A172 (cell line): ENCODE data around the gene DOHH. TPM values are rescaled to one million over a fixed set of nuclear protein-coding genes. Genes with fewer than 3 reads are reported as not detected.
"Not testable (repeated sequence)": the region's sequence is repeated elsewhere in the genome, so short reads cannot be mapped to it uniquely, and the experiment has no call there.

Source experiments
- DNase-seq: peaks from one replicate; pipeline ENCODE4 v3.0.0-alpha.2; 2015; ENCODE audit warnings: low spot score
- total RNA-seq: library from RNA; depleted of rRNA; stranded (reverse); fragments of >200 nt; shearing (Covaris generic); gene quantifications from 2 replicates; pipeline ENCODE4 v1.2.3, GENCODE V29; 2014

DOHH gene
- total RNA-seq, 1 experiment from 2014 or later = 18.0 TPM

GRCh38 chr19:3459089-3459881 lies 41.2 kb downstream of the DOHH start:
- DNase-seq = peak; percentile 93

DNA sequence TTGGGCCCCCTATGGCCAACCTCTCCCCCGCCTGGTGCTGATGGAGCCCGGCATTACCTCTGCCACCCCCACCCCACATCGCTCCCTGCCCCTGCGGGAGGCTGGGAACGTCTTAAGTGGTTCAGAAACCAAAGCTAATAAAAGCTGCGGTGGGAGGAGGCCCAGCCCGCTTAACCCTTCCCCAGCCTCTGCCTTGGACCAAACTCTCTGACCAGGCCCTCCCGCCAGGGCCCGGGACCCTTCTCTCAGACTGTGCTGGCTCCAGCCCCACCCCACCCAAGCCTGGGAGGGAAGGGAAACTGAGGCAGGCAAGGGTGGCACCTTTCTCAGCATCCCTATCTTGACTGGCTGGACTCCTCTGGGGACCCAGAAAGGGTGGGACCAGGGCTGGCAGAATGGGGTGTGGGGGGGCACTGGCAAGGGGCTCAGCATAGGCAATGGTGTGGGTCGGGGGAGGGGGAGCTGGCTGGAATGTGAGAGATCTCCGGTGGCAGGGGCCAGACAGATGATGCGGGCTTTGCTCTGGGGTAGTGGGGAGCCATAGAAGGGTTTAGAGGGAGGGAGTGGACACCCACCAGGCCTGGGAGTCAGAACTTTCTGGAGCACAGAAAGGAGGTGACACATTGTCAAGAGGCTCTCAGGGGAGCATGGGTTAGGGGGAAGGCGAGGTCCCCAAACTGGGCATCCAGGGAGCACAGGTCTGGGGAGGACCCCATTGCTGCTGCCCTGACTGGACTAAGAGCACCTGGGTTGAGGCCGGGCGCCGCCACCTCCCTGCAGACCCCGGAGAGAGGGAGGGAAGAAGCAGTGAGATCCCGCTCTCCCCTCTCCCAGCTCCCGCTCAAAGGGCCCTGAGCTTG lies 42.0 kb downstream of the DOHH start:
- DNase-seq = peak; percentile 71

- DNase-seq = peak; percentile 55
Observed at GRCh38 chr19:3457528-3458228, 42.8 kb downstream of the DOHH start.

DNA sequence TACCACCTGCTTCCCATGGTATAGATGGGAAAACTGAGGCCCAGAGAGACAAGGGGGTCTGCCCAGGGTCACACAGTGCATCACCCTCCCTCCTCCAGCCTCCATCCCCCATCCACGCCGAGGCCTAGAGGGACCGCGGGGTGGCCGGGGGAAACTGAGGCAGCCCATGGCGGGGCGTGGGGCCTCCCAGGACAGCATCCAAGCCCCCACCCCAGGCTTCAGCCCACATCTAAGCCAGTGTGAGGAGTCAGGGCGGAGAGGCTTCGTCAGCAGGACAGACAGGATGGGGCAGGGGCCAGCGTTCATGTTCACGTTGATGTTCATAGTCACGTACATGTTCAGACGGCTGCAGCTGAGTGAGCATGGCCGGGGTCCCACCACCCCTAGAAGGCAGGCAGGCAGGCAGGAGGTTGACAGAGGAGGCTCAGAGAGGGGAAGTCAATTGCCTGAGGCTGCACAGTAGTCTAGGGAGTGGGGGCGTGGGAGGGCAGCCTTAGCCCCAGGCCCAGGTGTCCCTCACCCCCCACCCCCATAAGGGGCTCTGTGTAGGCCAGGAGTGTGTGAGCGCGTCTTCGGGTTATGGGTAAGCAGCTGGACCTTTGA lies 43.4 kb downstream of the DOHH start:
- no peak for DNase-seq

DNA sequence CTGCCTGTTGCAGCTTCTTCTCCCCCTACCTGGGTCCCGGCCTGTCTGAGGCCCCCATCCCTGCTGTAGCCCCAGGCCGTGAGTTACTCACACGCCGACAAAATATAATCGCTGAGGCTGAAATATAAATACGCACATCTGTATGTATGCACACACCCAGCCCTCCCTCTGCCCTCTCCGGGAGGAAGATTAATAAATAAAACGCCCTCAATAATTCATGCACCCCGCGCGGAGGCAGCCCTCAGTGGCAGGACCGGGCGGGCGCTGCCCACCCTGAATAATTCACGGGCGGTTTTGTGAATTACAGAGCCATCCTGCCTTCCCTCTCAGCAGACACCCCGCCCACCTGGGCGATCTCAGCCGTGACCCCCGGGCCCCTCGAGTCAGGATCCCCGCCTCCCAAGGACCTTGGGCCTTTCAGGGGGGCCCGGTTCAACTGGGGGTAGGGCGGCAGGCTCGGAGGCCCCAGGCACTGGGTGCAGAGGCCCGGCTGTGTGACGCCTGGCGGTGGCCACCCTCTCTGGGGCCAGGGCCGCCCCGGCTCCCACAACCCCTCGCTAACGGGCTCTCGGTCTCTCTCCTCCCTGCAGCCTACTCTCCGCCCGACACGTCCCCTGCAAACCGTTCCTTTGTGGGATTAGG lies 44.4 kb downstream of the DOHH start:
- DNase-seq = no peak

- DNase-seq = no peak
Observed at GRCh38 chr19:3455393-3455955, 45.0 kb downstream of the DOHH start.

DNA sequence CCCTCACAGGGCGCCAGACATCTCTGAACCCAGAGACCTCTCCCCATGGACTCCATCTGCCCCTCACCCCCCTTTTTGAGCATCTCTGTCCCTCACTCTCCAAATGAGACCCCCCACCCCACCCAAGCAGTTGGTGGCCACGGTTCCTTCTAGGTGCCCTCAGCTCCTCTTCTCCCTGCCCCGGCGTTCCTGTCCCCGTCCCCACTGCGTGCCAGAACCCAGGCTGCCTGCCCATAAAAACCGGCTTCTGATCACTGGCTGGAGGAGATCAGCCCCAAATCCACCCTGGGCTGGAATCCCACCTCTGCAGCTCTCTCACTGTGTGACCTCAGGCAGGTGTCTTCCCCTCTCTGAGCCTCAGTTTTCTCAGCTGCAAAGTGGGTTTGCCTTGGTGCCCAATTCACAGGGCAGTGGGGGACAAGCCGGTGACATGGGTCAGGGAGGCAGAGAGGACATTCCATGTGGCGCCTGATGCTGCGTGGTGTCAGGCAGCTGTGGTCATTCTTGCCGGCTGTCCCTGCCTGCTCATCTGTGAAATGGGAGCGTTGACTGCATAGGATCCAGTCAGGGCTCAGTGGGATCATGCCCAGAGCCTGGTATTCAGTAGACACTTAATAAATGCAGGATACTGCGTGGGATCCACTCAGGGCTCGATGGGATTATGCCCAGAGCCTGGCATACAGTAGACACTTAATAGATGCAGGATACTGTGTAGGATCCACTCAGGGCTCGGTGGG lies 45.6 kb downstream of the DOHH start:
- no peak for DNase-seq

DNA sequence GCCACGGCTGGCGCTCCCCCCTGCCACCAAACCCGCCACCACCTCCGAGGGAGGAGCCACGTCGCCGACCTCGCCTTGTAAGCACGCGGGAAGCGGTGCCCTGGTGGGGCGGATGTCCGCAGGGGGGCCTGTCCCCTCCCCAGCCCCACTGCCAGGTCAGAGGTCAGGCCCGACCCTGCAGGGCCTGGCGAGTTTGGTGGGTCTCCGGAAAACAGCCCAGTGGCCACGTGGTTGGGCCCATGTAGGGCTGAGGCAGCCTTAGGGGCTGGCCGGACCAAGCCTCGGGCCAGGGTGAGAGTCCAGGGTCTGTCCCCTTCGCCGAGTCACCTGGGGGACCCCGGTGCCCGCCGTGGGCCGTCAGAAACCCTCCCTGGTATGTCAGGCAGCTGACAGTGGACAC lies 46.6 kb downstream of the DOHH start:
- no peak for DNase-seq

DNA sequence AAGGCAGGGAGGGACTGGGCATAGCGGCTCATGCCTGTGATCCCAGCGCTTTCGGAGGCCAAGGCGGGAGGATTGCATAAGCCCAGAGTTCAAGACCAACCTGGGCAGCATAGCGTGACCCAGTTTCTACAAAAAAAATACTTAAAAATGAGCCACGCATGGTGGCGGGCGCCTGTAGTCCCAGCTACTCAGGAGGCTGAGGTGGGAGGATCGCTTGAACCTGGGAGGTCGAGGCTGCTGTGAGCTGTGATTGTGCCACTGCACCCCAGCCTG lies 47.6 kb downstream of the DOHH start:
- DNase-seq = not testable (repeated sequence)

GRCh38 chr19:3452171-3452941 lies 48.1 kb downstream of the DOHH start:
- DNase-seq = no peak

- peak; percentile 58 for DNase-seq
Observed at GRCh38 chr19:3451451-3451866, 49.0 kb downstream of the DOHH start.

DNA sequence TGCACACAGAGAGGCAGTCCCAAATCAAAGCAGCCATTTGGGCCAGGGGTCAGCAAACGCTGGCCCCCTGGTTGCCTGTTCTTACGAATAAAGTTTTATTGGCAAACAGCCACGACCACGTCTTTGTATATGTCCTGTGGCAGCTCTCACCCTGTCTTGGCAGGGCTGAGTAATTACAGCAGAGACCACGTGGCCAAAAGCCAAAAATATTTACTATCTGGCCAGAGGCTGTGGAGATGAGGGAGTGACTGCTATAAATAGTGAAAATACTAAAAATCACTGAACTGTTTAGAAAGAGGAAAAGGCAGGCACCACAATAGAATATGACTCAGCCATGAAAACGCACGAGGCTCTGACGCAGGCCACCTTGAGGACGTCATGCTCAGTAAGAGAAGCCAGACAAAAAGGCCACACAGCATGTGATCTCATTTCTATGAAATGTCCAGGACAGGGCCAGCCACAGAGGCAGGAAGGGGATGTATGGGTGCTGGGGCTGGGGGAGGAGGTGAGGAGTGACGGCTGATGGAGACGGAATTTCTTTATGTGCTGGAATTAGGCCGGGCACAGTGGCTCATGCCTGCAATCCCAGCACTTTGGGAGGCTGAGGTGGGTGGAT lies 49.6 kb downstream of the DOHH start:
- DNase-seq = peak; percentile 100

GRCh38 chr19:3448616-3449334 lies 51.7 kb downstream of the DOHH start:
- DNase-seq = no peak

DNA sequence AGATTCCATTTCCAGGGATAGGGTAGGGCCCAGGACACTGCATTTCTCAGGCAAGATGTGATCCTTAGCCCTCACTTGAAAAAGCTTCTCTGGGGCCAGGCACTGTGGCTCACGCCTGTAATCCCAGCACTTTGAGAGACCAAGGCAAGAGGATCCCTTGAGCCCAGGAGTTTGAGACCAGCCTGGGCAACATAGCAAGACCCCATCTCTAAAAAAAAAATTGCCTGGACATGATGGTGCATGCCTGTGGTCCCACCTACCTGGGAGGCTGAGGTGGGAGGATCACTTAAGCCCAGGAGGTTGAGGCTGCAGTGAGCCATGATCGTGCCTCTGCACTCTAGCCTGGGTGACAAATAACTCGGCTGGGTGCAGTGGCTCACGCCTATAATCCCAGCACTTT lies 53.8 kb downstream of the DOHH start:
- DNase-seq = not testable (repeated sequence)

GRCh38 chr19:3444695-3445234 lies 55.7 kb downstream of the DOHH start:
- no peak for DNase-seq

GRCh38 chr19:3443840-3444694 lies 56.4 kb downstream of the DOHH start:
- peak; percentile 29 for DNase-seq

- no peak for DNase-seq
Observed at GRCh38 chr19:3442487-3443071, 57.9 kb downstream of the DOHH start.
